Testis (tissue), 2 donors: ENCODE results near the gene PLEK2.

Source experiments
- POLR2A ChIP-seq: fragments of 450-650 bp; IDR thresholded peaks from one replicate; pipeline ENCODE4 v1.6.1; 2017; ENCODE audit warnings: antibody characterized with exemption, mild to moderate bottlenecking, moderate library complexity
- TF ChIP-seq, protein P1 (sequence below), 3 experiments: fragments of 450-650 bp in 2 of 3; fragments of 200-600 bp in 1 of 3; sonication (generic) in 1 of 3; IDR thresholded peaks; one replicate each; pipeline ENCODE4 v1.5.1; 2016 to 2019; ENCODE audit warnings: antibody characterized with exemption in 3 of 3, mild to moderate bottlenecking in 2 of 3, moderate library complexity in 1 of 3

DNA sequence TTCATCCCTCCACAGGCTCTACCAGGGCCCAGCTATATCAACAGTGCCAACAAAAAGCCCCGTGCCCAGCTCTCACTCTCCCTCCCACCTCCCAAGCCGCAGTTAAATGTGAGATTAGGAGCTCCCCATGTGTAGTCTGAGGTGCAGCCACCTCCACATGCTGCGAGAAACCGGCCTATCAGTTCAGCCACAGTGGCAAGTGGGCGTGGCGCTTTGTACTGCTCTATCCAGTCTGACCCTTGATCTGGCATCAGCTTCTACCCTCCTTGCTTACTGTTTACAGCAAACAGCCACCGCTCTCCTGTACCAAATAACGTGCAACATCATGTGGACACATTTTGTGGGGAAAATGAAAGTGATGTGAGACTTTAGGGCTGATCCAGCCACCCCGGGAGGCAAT is 1.7 kb downstream of the PLEK2 start:
- no peak for TF ChIP-seq POLR2A
- TF ChIP-seq, protein P1, sequence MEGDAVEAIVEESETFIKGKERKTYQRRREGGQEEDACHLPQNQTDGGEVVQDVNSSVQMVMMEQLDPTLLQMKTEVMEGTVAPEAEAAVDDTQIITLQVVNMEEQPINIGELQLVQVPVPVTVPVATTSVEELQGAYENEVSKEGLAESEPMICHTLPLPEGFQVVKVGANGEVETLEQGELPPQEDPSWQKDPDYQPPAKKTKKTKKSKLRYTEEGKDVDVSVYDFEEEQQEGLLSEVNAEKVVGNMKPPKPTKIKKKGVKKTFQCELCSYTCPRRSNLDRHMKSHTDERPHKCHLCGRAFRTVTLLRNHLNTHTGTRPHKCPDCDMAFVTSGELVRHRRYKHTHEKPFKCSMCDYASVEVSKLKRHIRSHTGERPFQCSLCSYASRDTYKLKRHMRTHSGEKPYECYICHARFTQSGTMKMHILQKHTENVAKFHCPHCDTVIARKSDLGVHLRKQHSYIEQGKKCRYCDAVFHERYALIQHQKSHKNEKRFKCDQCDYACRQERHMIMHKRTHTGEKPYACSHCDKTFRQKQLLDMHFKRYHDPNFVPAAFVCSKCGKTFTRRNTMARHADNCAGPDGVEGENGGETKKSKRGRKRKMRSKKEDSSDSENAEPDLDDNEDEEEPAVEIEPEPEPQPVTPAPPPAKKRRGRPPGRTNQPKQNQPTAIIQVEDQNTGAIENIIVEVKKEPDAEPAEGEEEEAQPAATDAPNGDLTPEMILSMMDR (IDR thresholded peaks at IDR 0.05), result no peak
